ENCODE results near the gene OGFOD3.

Gene OGFOD3

DNA sequence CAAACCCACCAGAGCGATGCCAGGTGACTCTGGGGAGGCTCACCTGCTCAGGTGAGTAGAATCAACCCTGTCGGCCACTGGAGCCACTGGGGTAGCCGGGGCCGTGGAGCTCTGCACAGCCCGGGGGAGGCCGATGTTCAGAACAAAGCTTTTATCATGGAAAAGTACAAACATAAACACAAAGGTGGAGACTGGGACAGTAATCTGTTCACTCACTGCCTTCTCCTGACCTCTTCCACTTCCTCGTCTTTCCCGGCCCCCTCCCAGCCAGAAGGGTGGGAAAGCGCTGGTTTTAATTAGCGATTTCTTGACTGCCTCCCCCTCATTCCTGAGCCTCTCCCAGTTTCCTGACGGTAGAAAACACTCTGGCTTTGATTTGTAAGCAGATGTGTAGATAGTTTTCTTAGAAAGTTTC lies 69.1 kb downstream of the OGFOD3 start:
- DNase-seq, result no peak

DNA sequence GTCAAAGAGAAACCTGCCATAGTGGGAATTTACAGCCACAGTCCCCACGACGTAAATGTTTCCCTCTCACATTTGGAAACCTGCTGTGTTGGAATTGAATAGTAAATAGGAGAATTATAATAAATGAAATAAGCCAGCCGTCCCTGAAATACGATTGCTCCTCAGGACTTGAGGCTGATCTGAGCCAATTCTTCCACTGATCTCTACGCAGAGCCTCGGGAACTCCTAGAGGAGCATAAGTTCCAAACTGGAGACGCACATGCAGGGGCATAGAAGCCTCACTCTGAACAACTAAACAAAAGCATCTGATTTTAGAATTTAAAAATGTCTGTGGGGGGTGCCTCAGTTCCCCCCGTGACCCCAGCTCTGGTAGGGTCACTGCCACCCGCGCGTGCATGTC lies 69.5 kb downstream of the OGFOD3 start:
- no peak for DNase-seq

DNA sequence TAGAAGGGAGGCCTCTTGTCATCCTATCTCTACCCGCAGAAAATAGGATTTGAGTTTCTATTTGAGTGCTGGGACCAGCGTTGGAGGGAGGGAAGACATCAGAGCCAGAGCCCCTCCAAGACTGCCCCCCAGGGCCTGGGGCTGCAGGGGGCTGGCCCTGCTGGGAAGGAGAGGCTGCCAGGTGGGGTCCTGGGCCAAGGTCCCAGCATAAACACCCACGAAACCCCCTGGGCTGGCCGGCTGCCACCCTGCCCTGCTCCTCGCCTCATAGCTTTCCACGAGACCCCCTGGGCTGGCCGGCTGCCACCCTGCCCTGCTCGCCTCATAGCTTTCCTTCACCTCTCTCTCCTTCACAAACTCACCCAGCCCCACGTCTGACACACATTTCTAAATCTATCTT lies 70.0 kb downstream of the OGFOD3 start:
- no peak for DNase-seq

DNA sequence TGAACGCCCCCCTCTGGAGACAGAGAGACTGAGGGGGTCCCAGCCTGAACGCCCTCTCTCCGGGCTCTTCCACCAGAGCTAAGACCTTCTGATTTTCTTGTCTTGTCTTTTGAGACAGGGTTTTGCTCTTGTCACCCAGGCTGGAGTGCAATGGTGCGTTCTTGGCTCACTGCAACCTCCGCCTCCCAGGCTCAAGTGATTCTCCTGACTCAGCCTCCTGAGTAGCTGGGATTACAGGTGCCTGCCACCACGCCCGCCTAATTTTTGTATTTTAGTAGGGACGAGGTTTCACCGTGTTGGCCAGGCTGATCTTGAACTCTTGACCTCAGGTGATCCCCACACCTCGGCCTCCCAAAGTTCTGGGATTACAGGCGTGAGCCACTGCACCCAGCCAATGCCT lies 70.4 kb downstream of the OGFOD3 start:
- peak; percentile 8 for DNase-seq

DNA sequence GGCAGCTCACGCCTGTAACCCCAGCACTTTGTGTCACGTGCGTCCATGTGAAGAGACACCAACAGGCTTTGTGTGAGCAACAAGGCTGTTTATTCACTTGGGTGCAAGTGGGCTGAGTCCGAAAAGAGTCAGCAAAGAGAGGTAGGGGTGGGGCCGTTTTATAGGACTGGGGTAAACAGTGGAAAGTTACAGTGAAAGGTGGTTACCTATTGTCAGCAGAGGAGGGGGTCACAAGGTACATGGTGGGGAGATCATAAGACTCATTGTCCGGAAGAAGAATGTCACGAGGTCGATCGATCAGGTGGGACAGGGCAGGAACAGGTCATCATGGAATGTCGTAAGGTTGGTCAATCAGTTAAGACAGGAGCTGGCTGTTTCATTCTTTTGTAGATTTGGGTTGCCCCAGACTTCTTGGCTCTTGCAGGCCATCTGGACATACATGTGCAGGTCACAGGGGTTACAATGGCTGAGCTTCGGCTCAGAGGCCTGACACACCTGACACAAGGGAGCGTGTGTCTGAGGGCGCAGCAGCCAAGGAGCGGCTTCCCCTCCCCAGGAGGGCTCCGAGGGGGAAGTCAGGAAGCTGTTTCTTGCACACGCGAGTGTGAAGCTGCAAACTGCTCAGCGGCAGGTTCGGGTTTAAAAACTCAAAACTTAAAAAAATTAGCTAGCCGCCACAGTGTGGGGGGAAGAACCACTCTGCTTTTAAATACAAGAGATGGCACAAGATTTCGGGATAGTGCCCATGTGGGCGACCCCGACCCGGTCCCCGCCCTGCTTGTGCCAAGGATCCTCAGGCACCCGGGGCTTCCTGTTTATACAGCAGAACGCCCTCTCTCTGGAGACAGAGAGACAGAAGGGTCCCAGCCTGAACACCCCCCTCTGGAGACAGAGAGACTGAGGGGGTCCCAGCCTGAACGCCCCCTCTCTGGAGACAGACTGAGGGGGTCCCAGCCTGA lies 71.8 kb downstream of the OGFOD3 start:
- peak; percentile 27 for DNase-seq

DNA sequence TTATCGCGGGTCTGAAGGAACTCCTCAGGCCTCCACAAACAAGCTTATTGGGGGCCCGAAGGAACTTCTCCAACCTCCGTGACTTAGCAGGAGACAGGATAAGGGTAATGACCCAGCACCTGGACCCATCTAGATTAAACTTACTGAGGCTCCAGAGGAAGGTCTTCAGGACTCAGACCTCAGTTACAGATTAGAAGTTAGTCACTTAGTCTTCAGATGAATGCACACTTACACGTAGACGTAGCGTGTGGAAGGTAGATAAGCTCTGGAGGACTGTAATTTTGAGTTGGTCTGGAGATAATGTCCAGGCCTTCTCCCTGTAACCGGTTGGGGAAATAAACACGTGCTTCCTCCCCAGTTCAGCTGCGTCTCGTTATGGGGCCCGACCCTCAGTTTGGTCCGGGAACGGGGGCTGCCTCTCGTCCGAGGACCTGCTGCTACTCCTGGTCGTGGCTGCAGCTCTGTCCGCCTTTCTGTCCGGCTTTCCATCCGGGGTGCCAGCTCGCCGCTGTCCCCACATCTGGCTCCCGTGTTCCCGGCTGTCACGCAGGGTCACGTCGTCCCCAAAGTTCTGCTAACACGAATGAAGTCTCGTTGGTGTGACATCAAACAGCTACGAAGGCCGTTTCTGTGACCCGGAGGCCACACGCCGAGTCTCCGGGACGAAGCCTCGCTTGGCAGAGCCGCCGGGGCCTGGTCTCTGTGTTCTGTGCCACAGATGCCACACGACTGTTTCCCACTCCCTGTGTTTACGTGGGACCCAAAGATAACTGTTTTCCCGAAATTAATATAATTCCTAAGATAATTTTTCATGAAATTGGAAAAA lies 73.0 kb downstream of the OGFOD3 start:
- DNase-seq, result no peak

DNA sequence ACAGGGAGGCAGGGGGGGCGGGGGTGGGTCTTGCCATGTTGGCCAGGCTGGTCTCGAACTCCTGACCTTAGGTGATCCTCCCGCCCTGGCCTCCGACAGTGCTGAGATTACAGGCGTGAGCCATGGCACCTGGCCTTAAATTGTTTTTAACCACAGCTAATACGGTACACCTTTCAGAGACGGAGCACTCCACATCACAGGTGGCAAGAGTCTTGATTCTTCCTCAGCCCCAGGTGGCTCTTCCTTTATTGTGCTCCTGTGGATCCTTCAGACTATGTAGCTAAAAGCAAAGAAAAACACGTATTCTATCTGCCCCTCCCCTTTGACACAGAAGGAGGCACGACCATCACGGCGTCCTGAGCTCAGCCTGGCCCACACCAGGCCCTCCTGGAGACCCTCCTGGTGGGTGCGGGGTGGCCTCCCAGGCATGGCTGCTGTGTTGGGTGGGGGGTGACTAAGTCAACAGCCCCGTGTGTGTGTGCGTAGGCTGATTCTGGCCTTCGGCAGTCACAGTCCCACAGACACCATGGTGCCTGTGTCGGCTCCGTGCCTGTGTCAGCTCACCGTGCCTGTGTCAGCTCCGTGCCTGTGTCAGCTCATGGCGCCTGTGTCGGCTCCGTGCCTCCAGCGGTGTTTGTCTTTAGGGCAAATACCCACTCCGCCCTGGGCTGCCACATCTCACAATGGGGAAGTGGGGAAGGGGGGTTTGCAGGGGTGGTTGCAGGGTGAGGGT lies 74.0 kb downstream of the OGFOD3 start:
- DNase-seq, result peak; percentile 51

DNA sequence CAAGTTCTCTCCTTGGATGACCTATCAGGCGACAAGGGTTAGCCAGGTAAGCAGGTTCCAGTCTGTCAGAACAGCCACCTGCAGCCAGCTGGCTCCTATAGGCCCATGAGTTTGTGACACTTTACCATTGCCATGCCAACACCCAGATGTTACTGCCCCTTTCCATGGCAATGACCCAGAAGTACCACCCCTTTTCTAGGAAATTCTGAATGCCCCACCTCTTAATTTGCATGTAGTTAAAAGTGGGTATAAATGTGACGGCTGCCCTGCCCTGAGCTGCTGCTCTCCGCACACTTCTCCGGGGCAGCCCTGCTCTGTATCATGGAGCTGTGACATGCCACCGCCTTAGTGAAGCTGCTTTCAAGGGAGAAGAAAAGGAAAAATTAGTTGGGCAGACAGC lies 74.8 kb downstream of the OGFOD3 start:
- DNase-seq, result peak; percentile 61

DNA sequence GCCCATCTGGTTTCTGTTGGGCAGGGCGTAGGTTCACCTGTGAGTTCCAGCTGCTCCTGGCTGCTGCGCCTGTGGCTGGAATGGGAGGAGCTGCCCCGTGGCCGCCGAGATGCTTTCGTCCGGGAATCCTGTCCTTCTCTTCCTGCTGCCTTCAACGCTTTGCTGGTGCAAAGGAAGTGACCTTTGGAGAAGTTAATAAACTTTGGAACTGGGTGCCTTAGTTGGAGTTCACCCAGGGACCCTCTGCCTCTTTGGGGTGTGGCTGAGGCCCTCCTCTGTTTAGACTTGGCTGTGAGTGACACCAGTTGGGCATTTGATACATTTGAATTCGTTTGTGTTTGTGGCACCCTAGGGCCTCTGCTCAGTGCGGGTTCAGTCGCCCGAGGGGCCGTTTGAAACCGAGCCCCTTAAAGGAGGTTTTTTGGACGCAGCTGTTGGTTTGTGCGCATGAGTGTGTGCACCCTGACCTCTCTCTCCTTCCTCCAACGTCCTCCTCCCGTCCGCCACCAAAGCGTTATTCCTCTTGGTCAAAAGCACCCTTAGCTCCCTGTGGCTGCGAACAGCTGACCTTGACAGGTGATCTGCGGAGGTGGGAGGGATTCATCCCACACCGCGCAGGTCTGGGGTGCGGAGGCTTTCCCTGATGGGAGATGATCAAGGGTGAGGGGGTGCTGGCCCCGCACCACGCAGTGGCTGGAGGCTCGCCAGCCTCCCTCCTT lies 75.9 kb downstream of the OGFOD3 start:
- no peak for DNase-seq

DNA sequence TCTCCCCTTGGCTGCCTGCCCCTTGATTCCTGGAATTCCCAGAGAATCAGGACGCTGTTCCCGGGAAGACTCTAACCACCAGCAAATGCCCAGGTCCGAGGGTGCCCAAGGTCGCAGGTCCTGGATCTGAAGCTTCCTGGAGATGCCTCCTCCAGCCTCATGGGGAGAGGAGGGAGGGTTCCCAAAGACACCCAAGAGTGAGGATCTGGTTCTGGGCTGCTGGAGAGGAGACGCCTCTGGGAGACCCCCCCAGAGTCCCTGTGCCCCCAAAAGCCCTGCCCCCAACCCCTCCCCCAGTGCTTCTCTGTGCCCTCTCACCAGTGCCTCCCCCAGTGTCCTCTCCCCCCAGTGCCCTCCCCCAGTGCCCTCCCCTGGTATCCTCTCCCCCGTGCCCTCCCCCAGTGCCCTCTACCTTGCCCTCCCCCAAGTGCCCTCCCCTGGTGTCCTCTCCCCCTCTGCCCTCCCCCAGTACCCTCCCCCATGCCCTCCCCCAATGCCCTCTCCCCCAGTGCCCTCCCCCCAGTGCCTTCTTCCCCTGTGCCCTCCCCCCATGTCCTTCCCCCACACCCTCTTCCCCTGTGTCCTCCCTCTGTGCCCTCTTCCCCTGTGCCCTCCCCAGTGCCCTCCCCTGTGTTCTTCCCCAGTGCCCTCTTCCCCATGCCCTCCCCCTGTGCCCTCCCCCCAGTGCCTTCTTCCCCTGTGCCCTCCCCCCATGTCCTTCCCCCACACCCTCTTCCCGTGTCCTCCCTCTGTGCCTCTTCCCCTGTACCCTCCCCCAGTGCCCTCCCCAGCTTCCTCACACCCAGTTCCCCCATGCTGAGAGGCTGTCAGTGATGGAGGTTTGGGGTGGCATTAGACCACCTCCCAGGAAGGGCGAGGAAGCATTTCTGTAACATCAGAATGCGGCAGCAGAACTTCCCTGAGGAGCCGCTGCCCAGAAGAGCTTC lies 78.5 kb downstream of the OGFOD3 start:
- DNase-seq, result no peak
